Measurements from ENCODE around the gene TMEM181. TPM values are rescaled to one million over a fixed set of nuclear protein-coding genes. Genes with fewer than 3 reads are reported as not detected.
"Not testable (repeated sequence)": the region's sequence is repeated elsewhere in the genome, so short reads cannot be mapped to it uniquely, and the experiment has no call there.

Gene TMEM181
- total RNA-seq, 3 donors from 2014 or later, result 11.4 to 13.2 (median 12.0) TPM

DNA sequence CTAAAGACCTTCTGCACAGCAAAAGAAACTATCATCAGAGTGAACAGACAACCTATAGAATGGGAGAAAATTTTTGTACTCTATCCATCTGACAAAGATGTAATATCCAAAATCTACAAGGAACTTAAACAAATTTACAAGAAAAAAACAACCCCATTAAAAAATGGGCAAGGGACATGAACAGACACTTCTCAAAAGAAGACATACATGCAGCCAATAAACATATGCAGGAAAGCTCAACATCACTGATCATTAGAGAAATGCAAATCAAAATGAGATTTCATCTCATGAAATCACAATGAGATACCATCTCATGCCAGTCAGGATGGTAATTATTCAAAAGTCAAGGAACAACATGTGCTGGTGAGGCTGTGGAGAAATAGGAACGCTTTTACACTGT is 32.0 kb upstream of the TMEM181 start:
- H3K36me3 Mint-ChIP-seq (ENCODE audit: insufficient read depth), result not testable (repeated sequence)
- H3K27me3 Mint-ChIP-seq (ENCODE audit: low read depth), result peaks cover 55% of the 10 kb centered on the region

DNA sequence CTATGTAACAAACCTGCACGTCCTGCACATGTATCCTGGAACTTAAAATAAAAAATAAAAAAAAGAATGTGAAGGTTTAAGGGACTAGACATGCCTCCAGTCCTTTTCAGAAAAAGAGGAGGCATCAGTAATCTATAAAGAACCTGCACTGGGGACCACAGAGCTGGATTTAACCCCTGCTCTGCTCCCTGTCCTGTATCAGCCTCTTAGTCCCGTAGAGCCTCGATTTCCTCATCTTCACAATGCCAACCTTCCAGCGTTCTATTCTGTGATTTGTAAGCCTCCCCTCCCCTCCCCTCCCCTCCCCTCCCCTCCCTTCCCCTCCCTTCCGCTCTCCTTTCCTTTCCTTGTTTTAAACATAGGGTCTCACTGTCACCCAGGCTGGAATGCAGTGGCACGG is 31.1 kb upstream of the TMEM181 start:
- Mint-ChIP-seq H3K9me3 (peaks cover 19% of the 10 kb centered on the region), H3K4me3 (no peak overlapping the region), H3K27me3 (ENCODE audit: low read depth) (peaks cover 52% of the 10 kb centered on the region), H3K36me3 (ENCODE audit: insufficient read depth) (no peaks in the 10 kb centered on the region), H3K4me1 (ENCODE audit: low read depth) (no peaks in the 10 kb centered on the region)
- DNase-seq (no peak), ATAC-seq (no peak)

More for the DNA sequence above, 32.0 kb upstream of the TMEM181 start:
- ATAC-seq; H3K4me1 Mint-ChIP-seq (ENCODE audit: low read depth); DNase-seq; H3K4me3 Mint-ChIP-seq: not testable (repeated sequence)
- H3K9me3 Mint-ChIP-seq, result peaks cover 14% of the 10 kb centered on the region

DNA sequence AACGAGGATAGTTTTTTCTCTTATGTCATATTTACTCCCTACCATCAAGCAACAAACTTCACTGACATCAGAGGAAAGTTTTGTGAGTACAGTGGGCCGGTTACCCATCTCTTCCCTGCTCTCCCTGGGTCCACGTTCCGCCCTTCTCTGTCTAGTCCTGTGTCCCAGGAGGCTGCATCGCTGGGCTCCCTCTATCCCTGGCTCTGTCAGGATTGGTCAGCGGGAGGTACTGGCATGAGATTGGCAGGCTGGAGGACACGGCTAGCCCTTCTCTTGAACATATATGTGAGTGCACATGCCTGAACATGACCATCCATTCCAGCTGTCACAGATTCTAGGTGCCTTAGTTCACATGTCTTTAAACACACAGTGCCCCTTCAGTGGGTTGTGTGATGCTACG is 30.3 kb upstream of the TMEM181 start:
- Mint-ChIP-seq H3K9me3 (peaks cover 19% of the 10 kb centered on the region), H3K27me3 (ENCODE audit: low read depth) (peaks cover 51% of the 10 kb centered on the region), H3K4me1 (ENCODE audit: low read depth) (no peaks in the 10 kb centered on the region), H3K4me3 (no peak overlapping the region), H3K36me3 (ENCODE audit: insufficient read depth) (no peaks in the 10 kb centered on the region)
- ATAC-seq (no peak), DNase-seq (no peak)

DNA sequence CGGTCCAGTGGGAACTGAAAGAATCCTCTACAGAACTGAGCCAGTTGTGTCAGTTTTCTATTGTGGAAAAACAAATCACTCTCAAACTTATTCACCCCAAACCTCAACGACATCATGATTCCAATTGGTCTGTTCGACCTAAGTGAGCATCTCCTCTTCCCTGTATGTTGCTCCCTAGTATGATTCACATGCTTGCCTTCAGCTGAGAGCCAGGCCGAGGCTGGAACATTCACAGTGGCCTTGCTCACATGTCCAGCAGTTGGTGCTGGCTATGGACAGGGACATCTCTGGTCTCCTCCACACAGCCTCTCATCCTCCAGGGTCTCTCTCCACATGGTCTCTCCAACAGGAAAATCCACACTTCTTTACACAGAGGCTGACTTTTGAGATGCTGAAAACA is 28.3 kb upstream of the TMEM181 start:
- no peak overlapping the region for H3K4me3 Mint-ChIP-seq

DNA sequence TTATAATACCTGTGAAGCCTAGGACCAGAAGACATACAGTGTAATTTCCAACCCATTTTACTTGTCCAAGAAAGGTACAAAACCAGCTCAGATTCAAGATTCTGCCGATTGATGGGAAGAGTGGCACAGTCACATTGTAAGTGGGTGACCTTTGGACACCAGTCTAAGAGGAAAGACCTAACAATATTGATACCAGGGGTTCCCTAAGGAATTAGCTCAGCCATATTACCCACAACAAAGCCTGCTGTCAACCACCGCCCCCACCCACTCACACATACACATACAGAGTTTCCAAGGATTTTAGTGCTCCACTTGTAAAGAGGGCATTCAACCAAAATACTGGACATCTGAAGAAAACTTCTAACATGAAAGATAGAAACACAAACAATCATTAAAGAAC is 27.9 kb upstream of the TMEM181 start:
- H3K9me3 Mint-ChIP-seq, result peaks cover 19% of the 10 kb centered on the region
- no peaks in the 10 kb centered on the region for H3K36me3 Mint-ChIP-seq (ENCODE audit: insufficient read depth)
- H3K4me3 Mint-ChIP-seq, result no peak overlapping the region
- DNase-seq (no peak), ATAC-seq (no peak)
- H3K4me1 Mint-ChIP-seq (ENCODE audit: low read depth), result peaks cover 2% of the 10 kb centered on the region
- H3K27me3 Mint-ChIP-seq (ENCODE audit: low read depth), result peaks cover 47% of the 10 kb centered on the region

More for the DNA sequence above, 28.3 kb upstream of the TMEM181 start:
- Mint-ChIP-seq H3K27me3 (ENCODE audit: low read depth) (peaks cover 51% of the 10 kb centered on the region), H3K36me3 (ENCODE audit: insufficient read depth) (no peaks in the 10 kb centered on the region), H3K4me1 (ENCODE audit: low read depth) (peaks cover 2% of the 10 kb centered on the region), H3K9me3 (peaks cover 19% of the 10 kb centered on the region)
- DNase-seq, result no peak
- no peak for ATAC-seq

DNA sequence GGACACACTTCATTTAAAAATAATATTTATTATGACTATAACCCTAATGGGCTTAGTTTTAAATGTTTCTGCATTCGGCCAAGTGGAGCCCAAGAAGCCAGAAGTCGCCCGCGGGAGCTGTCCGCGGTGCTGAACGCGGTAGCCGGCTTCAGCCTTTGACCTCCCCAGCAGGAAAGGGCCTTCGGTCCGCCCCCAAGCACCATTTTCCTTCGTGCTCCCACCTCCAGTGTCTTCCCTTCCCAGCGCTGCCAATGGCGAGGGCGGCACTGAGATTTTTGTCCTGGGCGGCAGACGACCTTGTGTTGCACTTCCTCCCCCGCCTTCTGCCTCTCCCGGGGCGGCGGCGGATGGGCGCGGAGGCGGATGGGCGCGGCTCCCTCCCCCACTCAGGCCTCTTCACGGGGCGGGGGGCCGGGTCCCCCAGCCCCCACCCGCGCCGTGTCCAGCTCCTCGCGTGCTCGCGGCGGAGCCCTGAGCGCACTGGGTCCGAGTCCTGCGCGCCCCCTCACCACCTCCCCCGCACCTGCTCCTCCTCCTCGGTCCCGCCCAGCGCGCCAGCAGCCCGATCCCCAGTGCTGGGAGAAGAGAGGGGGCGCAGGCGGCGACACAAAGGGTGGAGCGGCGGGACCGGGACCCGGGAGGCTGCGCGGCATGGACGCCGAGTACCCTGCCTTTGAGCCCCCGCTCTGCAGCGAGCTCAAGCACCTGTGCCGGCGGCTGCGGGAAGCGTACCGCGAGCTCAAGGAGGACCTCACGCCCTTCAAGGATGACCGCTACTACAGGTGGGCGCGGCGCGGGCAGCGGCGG is 23.6 kb upstream of the TMEM181 start:
- DNase-seq, result peak; percentile 54
- Mint-ChIP-seq H3K36me3 (ENCODE audit: insufficient read depth) (no peaks in the 10 kb centered on the region), H3K4me1 (ENCODE audit: low read depth) (peaks cover 3% of the 10 kb centered on the region), H3K27me3 (ENCODE audit: low read depth) (peaks cover 40% of the 10 kb centered on the region), H3K4me3 (peak overlapping the region; percentile 73), H3K9me3 (peaks cover 8% of the 10 kb centered on the region)
- ATAC-seq, result peak; percentile 57 to 69

DNA sequence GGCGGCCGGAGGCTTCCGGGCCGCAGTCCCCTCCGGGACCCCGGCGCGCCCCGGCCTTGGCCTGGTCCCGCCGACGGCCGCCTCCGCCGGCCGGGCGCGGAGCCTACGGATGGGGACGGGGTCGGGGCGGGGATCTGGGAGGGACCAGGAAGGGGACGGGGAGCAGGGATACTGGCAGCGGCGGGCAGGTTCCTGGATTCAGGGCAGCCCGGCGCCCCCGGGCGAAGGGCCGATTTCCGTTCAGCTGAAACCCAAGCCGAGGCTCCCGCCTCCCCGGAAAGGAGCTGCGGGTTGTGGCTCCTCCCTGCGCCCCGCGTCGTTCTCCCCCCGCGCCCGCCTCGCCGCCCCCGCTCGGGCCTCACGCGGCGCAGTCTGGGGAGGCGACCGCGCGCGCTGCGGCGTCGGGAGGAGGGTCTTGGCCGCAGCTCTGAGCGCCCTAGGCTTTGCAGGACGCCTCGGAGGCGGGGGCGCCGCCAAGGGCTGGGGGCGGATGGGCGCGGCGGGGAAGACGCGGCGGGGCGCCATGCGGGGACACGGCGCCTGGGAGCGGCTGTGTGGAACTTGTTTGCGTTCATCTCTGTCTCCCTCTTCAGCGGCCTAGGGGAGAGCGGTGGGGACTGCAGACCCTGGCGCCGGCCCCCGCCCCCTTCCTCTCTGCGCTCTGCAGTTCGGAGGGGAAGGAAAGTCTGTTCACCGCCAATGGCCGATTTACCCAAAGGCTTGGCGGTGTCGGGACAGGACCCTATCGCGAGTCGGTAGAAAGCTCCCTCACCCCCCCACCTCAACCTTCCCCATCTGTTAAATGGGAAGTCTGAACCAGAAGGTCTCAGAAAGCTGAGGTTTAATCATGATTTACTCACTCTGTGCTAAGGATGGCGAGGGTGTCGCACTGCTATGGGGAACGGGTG is 22.7 kb upstream of the TMEM181 start:
- H3K9me3 Mint-ChIP-seq, result peaks cover 8% of the 10 kb centered on the region
- no peaks in the 10 kb centered on the region for H3K36me3 Mint-ChIP-seq (ENCODE audit: insufficient read depth)
- H3K4me3 Mint-ChIP-seq, result peak overlapping the region; percentile 42

DNA sequence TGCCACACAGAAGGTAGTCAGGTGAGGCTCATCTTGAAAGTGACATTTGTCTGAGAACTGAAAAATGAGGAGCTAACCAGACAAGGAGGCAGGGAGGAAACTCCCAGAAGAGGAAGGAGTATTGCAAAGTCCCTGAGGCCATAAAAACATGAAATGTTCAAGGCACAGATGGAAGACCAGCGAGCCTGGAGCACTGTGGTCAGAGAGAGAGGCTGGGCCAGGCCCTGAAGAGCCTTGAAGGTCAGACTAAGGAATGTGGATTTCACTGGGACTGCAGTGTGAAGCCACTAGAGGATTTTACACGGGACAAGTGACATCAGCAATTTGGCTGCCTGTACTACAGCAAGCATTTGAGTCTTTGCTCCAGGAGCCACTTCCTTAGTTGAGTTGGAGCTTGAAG is 21.1 kb upstream of the TMEM181 start:
- Mint-ChIP-seq H3K36me3 (ENCODE audit: insufficient read depth) (no peaks in the 10 kb centered on the region), H3K4me1 (ENCODE audit: low read depth) (peaks cover 3% of the 10 kb centered on the region), H3K9me3 (no peaks in the 10 kb centered on the region), H3K27me3 (ENCODE audit: low read depth) (peaks cover 33% of the 10 kb centered on the region), H3K4me3 (no peak overlapping the region)
- no peak for DNase-seq
- no peak for ATAC-seq

More for the DNA sequence above, 22.7 kb upstream of the TMEM181 start:
- peaks cover 34% of the 10 kb centered on the region for H3K27me3 Mint-ChIP-seq (ENCODE audit: low read depth)
- H3K4me1 Mint-ChIP-seq (ENCODE audit: low read depth), result peaks cover 3% of the 10 kb centered on the region
- DNase-seq (no peak), ATAC-seq (peak; percentile 75)

DNA sequence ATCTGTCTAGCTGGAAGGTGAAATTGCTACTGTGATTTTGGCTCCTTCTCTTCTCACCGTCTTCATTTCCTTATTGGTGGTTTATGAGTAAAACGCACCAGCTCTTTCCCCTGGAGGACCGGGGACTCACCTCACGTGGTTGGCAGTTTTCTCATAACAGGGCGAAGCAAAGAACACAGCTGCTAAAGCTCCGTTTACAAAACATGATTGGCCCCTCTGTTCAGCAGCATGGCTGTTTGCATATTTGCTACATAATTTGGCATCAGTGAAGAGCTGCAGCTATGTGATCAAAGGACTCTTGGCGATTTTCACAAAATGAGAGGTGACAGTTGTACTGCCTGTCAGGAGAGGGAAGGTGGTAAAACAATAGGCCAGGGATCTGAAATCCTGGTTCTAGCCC is 20.5 kb upstream of the TMEM181 start:
- peaks cover 32% of the 10 kb centered on the region for H3K27me3 Mint-ChIP-seq (ENCODE audit: low read depth)
- H3K36me3 Mint-ChIP-seq (ENCODE audit: insufficient read depth), result no peaks in the 10 kb centered on the region
- H3K4me1 Mint-ChIP-seq (ENCODE audit: low read depth), result peaks cover 3% of the 10 kb centered on the region

DNA sequence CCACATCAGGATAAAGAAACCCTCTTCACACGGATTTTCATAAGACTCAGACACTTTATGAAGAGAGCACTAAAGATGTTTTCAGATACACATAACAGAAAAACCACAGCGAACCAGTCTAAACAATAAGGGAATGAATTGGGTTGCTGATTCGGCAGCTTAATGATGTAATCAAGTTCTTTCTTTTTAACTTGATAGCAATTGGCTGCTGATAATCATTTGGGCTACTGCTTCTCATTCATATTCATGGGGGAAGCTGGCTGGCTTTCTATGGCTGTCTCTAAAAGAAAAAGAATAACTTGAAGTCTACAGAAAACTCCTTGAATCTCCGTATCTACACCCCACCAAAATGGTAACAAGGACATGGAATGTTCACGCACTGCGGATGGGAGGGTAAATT is 20.0 kb upstream of the TMEM181 start:
- H3K4me3 Mint-ChIP-seq, result no peak overlapping the region
- no peaks in the 10 kb centered on the region for H3K9me3 Mint-ChIP-seq
- H3K27me3 Mint-ChIP-seq (ENCODE audit: low read depth), result peaks cover 28% of the 10 kb centered on the region
- DNase-seq, result no peak
- peaks cover 3% of the 10 kb centered on the region for H3K4me1 Mint-ChIP-seq (ENCODE audit: low read depth)
- no peak for ATAC-seq
- H3K36me3 Mint-ChIP-seq (ENCODE audit: insufficient read depth), result no peaks in the 10 kb centered on the region

More for the DNA sequence above, 20.5 kb upstream of the TMEM181 start:
- DNase-seq (no peak), ATAC-seq (no peak)
- H3K9me3 Mint-ChIP-seq, result no peaks in the 10 kb centered on the region
- H3K4me3 Mint-ChIP-seq, result no peak overlapping the region

DNA sequence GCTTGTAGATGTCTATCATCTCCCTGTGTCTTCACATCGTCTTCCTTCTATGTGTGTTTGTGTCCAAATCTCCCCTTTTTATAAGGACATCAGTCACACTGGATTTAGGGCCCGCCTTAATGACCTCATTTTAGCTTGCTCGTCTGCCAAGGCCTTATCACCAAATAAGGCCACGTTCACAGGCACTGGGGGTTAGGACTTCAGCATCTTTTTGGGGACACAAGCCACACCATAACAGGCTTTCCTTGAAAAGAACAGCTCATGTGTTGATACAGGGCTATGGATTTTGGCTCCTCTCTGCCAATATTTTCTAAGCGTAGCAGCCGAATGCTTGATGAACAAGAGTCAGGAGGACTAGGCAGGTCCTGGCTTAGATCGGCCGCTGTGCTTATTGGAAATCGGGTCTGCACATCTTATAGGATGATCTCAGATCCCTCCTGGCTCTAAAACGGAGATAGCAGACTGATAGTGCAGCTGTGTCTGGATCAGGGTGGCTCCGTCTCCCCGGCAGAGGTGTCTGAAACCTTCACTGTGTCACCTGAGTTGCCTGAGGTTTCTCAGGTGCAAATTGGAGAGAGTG is 16.2 kb upstream of the TMEM181 start:
- no peak overlapping the region for H3K4me3 Mint-ChIP-seq
- no peaks in the 10 kb centered on the region for H3K9me3 Mint-ChIP-seq
- peaks cover 18% of the 10 kb centered on the region for H3K27me3 Mint-ChIP-seq (ENCODE audit: low read depth)
- ATAC-seq (no peak), DNase-seq (no peak)
- H3K36me3 Mint-ChIP-seq (ENCODE audit: insufficient read depth), result no peaks in the 10 kb centered on the region
- H3K4me1 Mint-ChIP-seq (ENCODE audit: low read depth), result no peaks in the 10 kb centered on the region

DNA sequence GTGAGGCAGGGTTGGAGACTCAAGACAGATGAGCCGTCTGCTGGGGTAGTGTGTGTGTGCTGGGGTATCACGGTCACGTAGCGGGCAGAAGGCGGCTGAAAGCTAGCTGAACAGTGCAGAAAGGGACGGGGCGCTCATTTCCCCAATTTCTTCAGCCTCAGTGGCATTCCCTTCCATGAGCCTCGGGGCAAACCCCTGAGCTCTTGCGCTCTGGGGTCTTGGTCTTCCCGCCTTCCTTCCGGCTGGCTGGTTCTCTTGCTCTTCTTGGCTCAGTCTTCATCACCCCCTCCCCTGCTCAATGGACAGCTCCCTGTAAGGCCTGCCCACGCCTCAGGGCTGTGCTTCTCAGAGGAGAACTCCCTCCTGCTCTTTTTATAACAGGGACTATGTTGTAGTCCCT is 15.5 kb upstream of the TMEM181 start:
- DNase-seq, result no peak
- Mint-ChIP-seq H3K4me1 (ENCODE audit: low read depth) (no peaks in the 10 kb centered on the region), H3K27me3 (ENCODE audit: low read depth) (peaks cover 16% of the 10 kb centered on the region), H3K4me3 (no peak overlapping the region), H3K9me3 (no peaks in the 10 kb centered on the region), H3K36me3 (ENCODE audit: insufficient read depth) (no peaks in the 10 kb centered on the region)
- no peak for ATAC-seq

DNA sequence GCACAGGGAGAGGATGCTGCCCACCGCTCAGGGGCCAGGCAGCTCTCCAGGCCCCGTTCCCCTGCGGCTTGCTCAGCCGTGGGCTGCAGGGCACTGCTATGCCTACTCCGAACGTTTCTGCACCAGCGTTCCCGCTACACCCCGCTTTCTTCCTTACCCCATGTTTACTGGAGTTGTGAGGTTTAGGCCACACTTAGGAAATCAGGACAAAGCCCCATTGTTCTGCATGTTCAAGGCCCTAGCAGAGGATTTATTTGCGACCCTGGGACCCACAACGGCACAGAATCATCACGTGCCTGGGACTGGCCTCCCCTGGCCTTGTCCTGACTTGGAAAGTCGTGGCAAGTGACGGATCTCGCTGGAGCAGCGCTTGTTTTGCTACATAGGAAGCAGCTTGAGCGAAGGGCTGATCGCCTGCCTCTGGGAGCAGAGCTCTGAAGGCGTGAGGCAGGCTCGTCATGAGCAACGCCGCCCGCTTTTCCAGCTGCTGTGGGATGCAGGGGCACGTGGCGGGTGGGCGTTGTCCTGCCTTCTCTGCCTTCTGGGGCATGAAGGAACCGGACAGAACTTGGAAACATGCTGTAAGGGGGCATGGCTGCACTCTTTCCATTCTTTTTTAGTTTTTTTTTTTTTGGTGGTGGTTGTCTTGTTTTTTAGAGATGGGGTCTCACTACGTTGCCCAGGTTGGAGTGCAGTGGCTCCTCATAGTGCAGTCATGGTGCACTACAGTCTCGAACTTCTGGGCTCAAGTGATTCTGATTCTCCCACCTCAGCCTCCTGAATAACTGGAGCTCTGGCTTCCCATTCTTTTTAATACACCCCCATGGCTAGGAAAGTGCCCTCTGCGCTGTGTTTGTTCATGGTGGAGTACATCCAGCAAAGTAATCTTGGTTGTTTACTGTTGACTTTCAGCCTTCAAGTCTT is 14.6 kb upstream of the TMEM181 start:
- ATAC-seq (no peak), DNase-seq (no peak)
- H3K36me3 Mint-ChIP-seq (ENCODE audit: insufficient read depth), result no peaks in the 10 kb centered on the region
- H3K4me3 Mint-ChIP-seq, result no peak overlapping the region
- H3K27me3 Mint-ChIP-seq (ENCODE audit: low read depth), result peaks cover 10% of the 10 kb centered on the region
- H3K4me1 Mint-ChIP-seq (ENCODE audit: low read depth), result no peaks in the 10 kb centered on the region
- no peaks in the 10 kb centered on the region for H3K9me3 Mint-ChIP-seq
